ENCODE results near the gene MAPK8IP2.
"Not testable (repeated sequence)": the region's sequence is repeated elsewhere in the genome, so short reads cannot be mapped to it uniquely, and the experiment has no call there.

Gene MAPK8IP2

GRCh38 chr22:50605613-50606074 lies 5.1 kb downstream of the MAPK8IP2 start:
- no peak overlapping the region for H3K27ac ChIP-seq (ENCODE audit: poor library complexity, severe bottlenecking)
- H3K4me1 ChIP-seq (ENCODE audit: insufficient read depth, poor library complexity, severe bottlenecking): no peaks in the 10 kb centered on the region
- no peaks in the 10 kb centered on the region for H3K9me3 ChIP-seq (ENCODE audit: severe bottlenecking)
- ATAC-seq (ENCODE audit: low read depth) (no peak), DNase-seq (ENCODE audit: low spot score) (peak; percentile 62)
- no peak overlapping the region for H3K4me3 ChIP-seq (ENCODE audit: severe bottlenecking)
- no peak for TF ChIP-seq CTCF (IDR thresholded peaks at IDR 0.05; ENCODE audit: poor library complexity, severe bottlenecking)
- no peaks in the 10 kb centered on the region for H3K36me3 ChIP-seq (ENCODE audit: low read depth)
- peaks cover 29% of the 10 kb centered on the region for H3K27me3 ChIP-seq (ENCODE audit: insufficient read depth, poor library complexity, severe bottlenecking)

GRCh38 chr22:50606165-50606945 lies 5.8 kb downstream of the MAPK8IP2 start:
- H3K27ac ChIP-seq (ENCODE audit: poor library complexity, severe bottlenecking): no peak overlapping the region
- H3K27me3 ChIP-seq (ENCODE audit: insufficient read depth, poor library complexity, severe bottlenecking): peaks cover 29% of the 10 kb centered on the region
- H3K36me3 ChIP-seq (ENCODE audit: low read depth): no peaks in the 10 kb centered on the region
- peak; percentile 42 for DNase-seq (ENCODE audit: low spot score)
- H3K9me3 ChIP-seq (ENCODE audit: severe bottlenecking): no peaks in the 10 kb centered on the region
- no peak for ATAC-seq (ENCODE audit: low read depth)
- TF ChIP-seq CTCF (IDR thresholded peaks at IDR 0.05; ENCODE audit: poor library complexity, severe bottlenecking): no peak
- H3K4me3 ChIP-seq (ENCODE audit: severe bottlenecking): no peak overlapping the region
- no peaks in the 10 kb centered on the region for H3K4me1 ChIP-seq (ENCODE audit: insufficient read depth, poor library complexity, severe bottlenecking)

GRCh38 chr22:50606946-50607658 lies 6.5 kb downstream of the MAPK8IP2 start:
- Histone ChIP-seq H3K27ac (ENCODE audit: poor library complexity, severe bottlenecking) (no peak overlapping the region), H3K36me3 (ENCODE audit: low read depth) (no peaks in the 10 kb centered on the region), H3K4me3 (ENCODE audit: severe bottlenecking) (no peak overlapping the region), H3K4me1 (ENCODE audit: insufficient read depth, poor library complexity, severe bottlenecking) (no peaks in the 10 kb centered on the region), H3K27me3 (ENCODE audit: insufficient read depth, poor library complexity, severe bottlenecking) (peaks cover 23% of the 10 kb centered on the region), H3K9me3 (ENCODE audit: severe bottlenecking) (no peaks in the 10 kb centered on the region)
- ATAC-seq (ENCODE audit: low read depth): no peak; the same call in 2 of the 3 replicates
- DNase-seq (ENCODE audit: low spot score): no peak
- TF ChIP-seq CTCF (IDR thresholded peaks at IDR 0.05; ENCODE audit: poor library complexity, severe bottlenecking): no peak

GRCh38 chr22:50607659-50608020 lies 7.0 kb downstream of the MAPK8IP2 start:
- Histone ChIP-seq H3K4me1 (ENCODE audit: insufficient read depth, poor library complexity, severe bottlenecking) (no peaks in the 10 kb centered on the region), H3K4me3 (ENCODE audit: severe bottlenecking) (no peak overlapping the region), H3K9me3 (ENCODE audit: severe bottlenecking) (no peaks in the 10 kb centered on the region), H3K27ac (ENCODE audit: poor library complexity, severe bottlenecking) (no peak overlapping the region), H3K36me3 (ENCODE audit: low read depth) (no peaks in the 10 kb centered on the region), H3K27me3 (ENCODE audit: insufficient read depth, poor library complexity, severe bottlenecking) (peaks cover 18% of the 10 kb centered on the region)
- DNase-seq (ENCODE audit: low spot score): no peak
- no peak for ATAC-seq (ENCODE audit: low read depth)
- TF ChIP-seq CTCF (IDR thresholded peaks at IDR 0.05; ENCODE audit: poor library complexity, severe bottlenecking): no peak

- H3K4me1 ChIP-seq (ENCODE audit: insufficient read depth, poor library complexity, severe bottlenecking); DNase-seq (ENCODE audit: low spot score); H3K27ac ChIP-seq (ENCODE audit: poor library complexity, severe bottlenecking); H3K36me3 ChIP-seq (ENCODE audit: low read depth); H3K4me3 ChIP-seq (ENCODE audit: severe bottlenecking); H3K9me3 ChIP-seq (ENCODE audit: severe bottlenecking); ATAC-seq (ENCODE audit: low read depth): not testable (repeated sequence)
- H3K27me3 ChIP-seq (ENCODE audit: insufficient read depth, poor library complexity, severe bottlenecking): peaks cover 12% of the 10 kb centered on the region
Observed at GRCh38 chr22:50608058-50608840, 7.7 kb downstream of the MAPK8IP2 start.

Measured in RWPE2 (cell line).